Sciatic nerve (tissue), 2 donors: Measurements from ENCODE around the gene ORAI3. TPM values are rescaled to one million over a fixed set of nuclear protein-coding genes. Genes with fewer than 3 reads are reported as not detected.
"Not testable (repeated sequence)": the region's sequence is repeated elsewhere in the genome, so short reads cannot be mapped to it uniquely, and the experiment has no call there.

Experiments used
- ATAC-seq: fragments of 200-7000 bp; cut with Tn5 transposase; one replicate; pipeline ENCODE4 v1.9.1; 2020; ENCODE audit warnings: mild to moderate bottlenecking, moderate library complexity
- DNase-seq: peaks from one replicate; pipeline ENCODE4 v3.0.0-alpha.2; 2020; ENCODE audit warnings: low spot score
- intact Hi-C: fragments of 100-400 bp; cut with DNase I; formaldehyde crosslinking; loops from one replicate; pipeline ENCODE4 v1.14.2; 2022
- total RNA-seq: library from RNA; stranded (reverse); fragmentation: NEBNext Ultra II Directional; extraction: Animal tissue kit (Norgen Biotek cat#: 25700); gene quantifications from one replicate; pipeline ENCODE4 v1.2.1, GENCODE V29; 2021
- donor health status: DM: no; HTN: no; CAD: no.
- donor health status: DM: no; HTN: no; CAD: no.

The ORAI3 gene
- total RNA-seq, 1 donor from 2014 or later, result 21.8 TPM

- intact Hi-C loops, result no loop called here
- peak; percentile 90 for ATAC-seq
- peak; percentile 99 for DNase-seq
Measured at GRCh38 chr16:30922960-30923535, 25.8 kb upstream of the ORAI3 start.

DNA sequence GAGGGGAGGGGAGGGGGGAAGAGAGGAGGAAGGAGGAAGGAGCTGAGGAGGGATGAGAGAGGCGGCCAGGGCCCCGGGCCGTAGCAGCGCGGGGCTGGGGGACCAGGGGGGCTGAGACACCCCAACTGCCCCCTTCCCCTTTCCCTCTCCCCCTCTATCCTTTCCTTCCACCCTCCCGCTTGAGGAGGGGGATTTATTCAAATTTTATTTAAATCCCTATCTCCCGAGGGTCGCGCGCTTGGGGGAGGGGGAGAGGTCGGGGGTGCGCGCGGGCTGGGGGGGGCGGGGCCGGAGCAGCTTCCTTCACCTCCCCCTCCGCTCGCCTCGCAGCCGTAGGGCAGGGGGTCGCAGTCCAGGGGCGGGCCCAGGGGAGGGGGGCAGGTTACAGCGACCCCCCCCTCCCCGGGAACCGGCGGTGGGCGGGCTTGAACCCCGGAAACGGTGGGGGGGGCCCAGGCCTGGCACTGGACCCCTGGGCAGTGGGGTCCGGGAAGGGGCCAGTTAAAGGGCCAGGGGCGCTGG, 25.3 kb upstream of the ORAI3 start, which contains the start of gene FBXL19:
TSS of gene FBXL19 (plus strand) at position 19 of the 522 bp plus-strand sequence. CDS start 2,183 bp downstream, outside the sequence.
- intact Hi-C loops, result no loop called here
- DNase-seq (peak; percentile 83), ATAC-seq (no peak)

DNA sequence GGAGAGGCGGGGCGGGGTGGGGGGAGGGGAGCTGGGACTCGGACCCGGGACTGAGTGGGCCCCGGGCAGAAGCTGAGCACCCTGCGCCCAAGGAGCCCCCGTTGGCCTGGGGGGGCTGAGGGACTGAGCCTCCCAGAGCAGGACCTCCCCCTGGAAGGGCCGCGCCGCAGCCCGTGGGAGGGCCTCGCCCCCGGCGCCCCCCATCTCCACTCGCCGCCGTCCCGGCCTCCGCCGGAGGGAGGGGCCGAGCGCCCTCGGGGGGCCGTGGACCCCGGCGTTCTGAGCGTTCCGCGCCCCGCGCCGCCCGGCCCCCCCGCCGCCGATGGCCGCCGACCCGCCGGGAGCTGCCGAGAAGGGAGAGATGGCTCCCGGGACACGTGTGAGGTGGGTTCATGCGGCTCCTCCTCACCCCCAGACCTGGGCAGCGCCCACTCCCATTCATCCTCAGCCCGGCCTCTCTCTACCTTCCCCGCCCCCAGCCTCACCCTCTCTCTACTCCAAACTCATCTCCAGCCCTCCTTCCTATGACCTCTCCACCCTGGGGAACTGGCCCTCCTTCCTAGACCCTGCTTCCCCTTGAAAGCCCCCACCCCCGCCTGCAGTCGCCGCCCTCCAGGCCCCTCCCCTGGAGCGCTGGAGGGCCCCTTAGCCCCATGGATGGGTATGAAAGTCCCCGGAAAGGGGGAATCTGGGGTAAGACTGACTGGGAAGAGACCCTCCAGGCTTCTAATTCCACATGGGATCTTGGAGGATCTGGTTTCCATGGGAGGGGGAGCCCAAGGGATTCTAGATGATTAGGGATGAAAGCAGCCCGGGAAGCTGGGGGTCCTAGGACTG, 24.6 kb upstream of the ORAI3 start:
- DNase-seq (peak; percentile 77), ATAC-seq (no peak)
- intact Hi-C loops, result no loop called here

DNA sequence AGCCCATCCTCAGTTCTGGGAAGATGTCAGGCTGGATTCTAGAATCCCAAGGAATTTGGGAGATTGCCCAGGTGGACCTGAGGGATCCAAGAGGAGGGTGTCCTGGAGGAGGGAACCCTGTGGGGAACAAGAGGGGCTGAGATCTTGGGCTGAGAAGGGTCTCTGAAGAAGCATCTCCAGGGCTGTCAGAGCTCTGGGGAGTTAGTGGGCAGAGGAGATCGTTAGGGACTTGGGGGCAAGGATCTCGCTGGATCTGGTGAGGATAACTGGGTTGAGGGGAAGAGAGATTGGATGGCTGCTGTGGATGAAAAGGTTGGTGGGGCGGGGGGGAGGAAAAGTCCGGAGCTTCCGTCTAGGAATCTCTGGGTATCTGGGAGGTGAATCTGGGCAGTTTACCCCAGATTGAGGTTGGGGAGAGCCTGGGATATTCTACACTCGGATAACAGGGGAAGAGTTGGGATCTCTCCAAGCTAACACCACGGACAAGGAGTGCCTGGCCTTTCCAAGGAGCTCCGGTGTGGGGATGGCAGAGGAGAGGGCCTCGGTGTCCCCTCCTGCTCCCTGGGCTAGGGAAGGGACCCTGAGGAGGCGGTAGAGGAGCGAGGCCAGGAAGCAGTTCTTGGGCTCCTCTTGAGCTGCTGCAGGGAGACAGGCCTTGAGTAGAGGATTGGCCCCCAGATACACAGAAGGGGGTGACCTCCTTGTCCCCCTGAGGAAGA, 23.8 kb upstream of the ORAI3 start:
- intact Hi-C loops, result no loop called here
- DNase-seq, result no peak
- no peak for ATAC-seq

GRCh38 chr16:30925632-30925987, 23.3 kb upstream of the ORAI3 start:
- ATAC-seq (no peak), DNase-seq (no peak)
- intact Hi-C loops, result no loop called here

GRCh38 chr16:30925995-30926811, 22.7 kb upstream of the ORAI3 start:
- intact Hi-C loops, result no loop called here
- DNase-seq (no peak), ATAC-seq (no peak)

GRCh38 chr16:30926937-30927788, 21.7 kb upstream of the ORAI3 start:
- ATAC-seq, result no peak
- no peak for DNase-seq
- intact Hi-C loops, result no loop called here

GRCh38 chr16:30927789-30928378, 21.0 kb upstream of the ORAI3 start:
- peak; percentile 22 for ATAC-seq
- intact Hi-C loops, result no loop called here
- no peak for DNase-seq

- ATAC-seq (no peak), DNase-seq (no peak)
- intact Hi-C loops, result no loop called here
Measured at GRCh38 chr16:30928390-30928789, 20.5 kb upstream of the ORAI3 start.

DNA sequence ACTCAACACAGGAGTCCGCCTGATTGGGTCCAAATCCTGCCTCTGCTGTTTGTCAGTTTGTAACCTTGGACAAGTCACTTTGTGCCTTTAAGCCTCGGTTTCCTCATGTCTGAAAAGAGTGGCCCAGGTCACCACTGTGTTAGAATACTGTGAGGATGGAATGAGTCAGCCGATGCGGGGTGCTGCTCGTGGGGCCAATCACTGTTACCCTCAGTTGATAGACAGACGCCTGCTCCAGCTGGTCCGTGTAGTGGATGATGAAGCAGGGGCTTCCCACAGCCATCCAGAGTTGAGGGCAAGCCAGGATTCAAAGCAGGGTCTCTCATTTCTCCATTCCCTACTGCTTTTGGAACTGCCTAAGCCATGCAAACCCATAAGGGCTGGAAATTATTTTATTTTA, 19.7 kb upstream of the ORAI3 start:
- intact Hi-C loops, result no loop called here
- ATAC-seq (no peak), DNase-seq (no peak)

DNA sequence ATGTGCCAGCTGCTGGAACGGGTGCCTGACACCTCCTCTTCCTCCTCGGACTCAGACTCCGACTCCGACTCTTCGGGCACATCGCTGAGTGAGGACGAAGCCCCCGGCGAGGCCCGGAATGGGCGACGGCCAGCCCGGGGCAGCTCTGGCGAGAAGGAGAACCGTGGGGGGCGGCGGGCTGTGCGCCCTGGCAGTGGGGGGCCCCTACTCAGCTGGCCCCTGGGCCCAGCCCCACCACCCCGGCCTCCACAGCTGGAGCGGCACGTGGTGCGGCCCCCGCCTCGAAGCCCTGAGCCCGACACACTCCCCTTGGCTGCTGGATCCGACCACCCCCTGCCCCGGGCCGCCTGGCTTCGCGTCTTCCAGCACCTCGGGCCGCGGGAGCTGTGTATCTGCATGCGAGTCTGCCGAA, 18.7 kb upstream of the ORAI3 start:
- DNase-seq (no peak), ATAC-seq (no peak)
- intact Hi-C loops, result no loop called here

GRCh38 chr16:30931068-30931650, 17.7 kb upstream of the ORAI3 start:
- no peak for ATAC-seq
- DNase-seq, result no peak
- intact Hi-C loops, result no loop called here

GRCh38 chr16:30934827-30935557, 13.9 kb upstream of the ORAI3 start:
- ATAC-seq, result peak; percentile 36
- DNase-seq, result no peak
- intact Hi-C loops, result no loop called here

DNA sequence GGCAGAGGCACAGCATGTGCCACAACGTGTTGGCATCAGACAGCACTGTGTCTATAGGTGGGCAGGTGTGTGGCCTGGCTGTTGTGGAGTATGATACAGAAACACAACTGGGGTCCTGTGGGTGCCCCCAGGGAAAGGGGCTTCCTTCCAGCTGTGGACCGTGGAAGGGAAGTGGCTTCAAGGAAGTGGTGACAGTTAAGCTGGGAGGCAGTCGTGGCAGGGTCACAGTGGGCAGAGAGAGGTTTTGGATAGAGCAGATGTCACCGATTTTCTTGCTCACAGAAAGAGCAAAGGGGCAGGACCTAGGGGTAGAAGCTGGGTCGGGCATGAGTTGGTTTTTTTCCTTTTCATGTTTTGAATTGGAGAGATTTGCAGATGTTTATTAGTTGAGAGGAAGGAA, 11.2 kb upstream of the ORAI3 start:
- DNase-seq (no peak), ATAC-seq (no peak)
- intact Hi-C loops, result no loop called here

DNA sequence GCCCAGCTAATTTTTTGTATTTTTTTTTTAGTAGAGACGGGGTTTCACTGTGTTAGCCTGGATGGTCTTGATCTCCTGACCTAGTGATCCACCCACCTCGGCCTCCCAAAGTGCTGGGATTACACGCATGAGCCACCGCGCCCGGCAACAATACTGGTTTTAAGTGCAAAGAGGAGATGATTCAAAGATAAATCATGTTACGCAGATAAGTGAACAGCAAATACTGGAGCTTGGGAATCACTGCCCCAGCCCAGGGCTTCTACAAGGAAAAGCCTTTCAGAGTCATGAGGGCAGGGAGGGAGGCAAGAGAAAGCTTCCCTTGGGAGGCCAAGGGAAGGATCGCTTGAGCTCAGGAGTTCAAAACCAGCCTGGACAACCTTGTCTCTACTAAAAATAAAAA, 9.3 kb upstream of the ORAI3 start:
- ATAC-seq, DNase-seq, intact Hi-C loops: not testable (repeated sequence)

DNA sequence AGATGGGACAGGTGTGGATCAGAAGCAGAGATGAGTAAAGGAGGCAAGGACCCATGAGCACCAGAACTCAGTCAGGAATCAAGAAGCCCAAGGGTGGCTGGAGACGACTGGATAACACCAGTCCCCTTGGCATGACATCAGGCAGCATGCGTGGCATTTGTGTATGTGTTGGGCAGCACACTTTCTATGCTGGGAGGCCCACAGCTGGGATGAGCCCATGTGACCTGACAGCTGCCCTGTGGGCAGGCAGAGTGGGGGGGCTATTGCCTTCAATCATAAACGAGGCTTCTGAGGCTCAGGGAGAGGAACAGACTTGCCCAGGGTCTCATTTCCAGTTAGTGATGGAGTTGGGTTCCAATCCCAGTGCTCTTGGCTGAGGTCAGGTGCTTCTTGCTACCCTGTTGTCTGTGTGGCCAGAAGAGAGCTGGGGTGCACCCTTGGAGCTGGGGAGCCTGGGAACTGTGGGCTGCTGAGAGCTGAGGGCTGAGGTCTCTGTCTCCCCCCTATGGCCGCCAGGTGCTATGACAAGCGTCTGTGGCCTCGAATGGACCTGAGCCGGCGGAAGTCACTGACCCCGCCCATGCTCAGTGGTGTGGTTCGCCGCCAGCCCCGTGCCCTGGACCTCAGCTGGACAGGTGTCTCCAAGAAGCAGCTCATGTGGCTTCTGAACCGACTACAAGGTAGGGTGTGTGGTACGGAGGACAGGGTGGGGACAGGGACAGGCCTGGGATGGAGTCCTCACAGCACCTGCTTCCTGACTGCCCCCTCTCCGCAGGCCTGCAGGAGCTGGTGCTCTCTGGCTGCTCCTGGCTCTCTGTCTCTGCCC, 7.1 kb upstream of the ORAI3 start:
- ATAC-seq (peak; percentile 84), DNase-seq (no peak)
- intact Hi-C loops, result no loop called here
